HG02852 (cell line): ENCODE measurements around the gene OR6C6.
"Not testable (repeated sequence)": the region's sequence is repeated elsewhere in the genome, so short reads cannot be mapped to it uniquely, and the experiment has no call there.

ENCODE experiments used
- ATAC-seq: cut with Tn5 transposase; IDR thresholded peaks from one replicate; pipeline ENCODE4 v1.9.1; 2021; ENCODE audit warnings: mild to moderate bottlenecking, moderate library complexity; ENCODE audit not compliant: unreplicated experiment

The OR6C6 gene

GRCh38 chr12:55296469-55296868, at the start of gene OR6C6:
TSS of gene OR6C6 (minus strand) at chr12:55296569. CDS start at chr12:55295232, 1,337 bp downstream.
- ATAC-seq = no peak

- no peak for ATAC-seq
Observed at GRCh38 chr12:55336002-55336401, 39.6 kb upstream of the OR6C6 start.

DNA sequence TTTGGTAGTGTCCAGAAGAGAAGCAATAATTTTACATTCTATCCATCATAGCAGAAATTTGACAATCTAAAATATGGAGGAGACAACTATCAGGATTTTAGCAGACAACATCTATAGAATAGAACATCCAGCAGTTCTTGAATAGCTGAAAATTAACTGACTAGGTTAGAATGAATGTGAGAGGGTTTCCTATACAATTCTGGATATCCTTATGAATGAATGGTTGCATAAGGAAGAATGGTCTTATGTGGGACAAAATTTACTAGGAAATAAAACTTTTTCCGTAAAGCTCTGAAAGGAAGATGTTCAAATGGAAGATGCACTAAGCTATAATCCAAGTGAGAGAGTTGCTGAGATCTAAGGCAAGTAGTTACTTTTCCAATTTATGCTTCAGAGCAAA, 34.1 kb upstream of the OR6C6 start, which contains the start of gene OR6C3:
TSS of gene OR6C3 (plus strand) at position 301 of the 400 bp plus-strand sequence. CDS start 955 bp downstream, outside the sequence.
- ATAC-seq = no peak

GRCh38 chr12:55325801-55326200, 29.4 kb upstream of the OR6C6 start:
- not testable (repeated sequence) for ATAC-seq

DNA sequence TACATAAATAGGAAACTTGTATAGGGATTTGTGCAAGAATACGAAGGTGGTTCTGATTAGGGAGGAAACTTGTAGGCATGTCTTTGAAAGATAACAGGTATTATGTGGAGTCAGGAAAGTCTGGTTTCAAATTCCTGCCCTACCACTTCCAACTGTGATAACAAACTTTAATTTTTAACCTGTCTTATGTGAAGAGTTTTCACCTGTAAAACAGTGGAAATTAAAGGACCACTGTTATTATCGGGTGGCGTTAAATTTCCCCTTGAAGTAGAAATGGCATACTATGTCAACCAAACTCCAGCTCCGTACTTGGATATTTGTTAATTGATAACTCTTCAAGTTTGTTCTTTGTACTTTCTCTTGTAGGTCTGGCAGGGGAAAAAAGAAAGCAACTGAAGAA, 23.8 kb upstream of the OR6C6 start:
- no peak for ATAC-seq

DNA sequence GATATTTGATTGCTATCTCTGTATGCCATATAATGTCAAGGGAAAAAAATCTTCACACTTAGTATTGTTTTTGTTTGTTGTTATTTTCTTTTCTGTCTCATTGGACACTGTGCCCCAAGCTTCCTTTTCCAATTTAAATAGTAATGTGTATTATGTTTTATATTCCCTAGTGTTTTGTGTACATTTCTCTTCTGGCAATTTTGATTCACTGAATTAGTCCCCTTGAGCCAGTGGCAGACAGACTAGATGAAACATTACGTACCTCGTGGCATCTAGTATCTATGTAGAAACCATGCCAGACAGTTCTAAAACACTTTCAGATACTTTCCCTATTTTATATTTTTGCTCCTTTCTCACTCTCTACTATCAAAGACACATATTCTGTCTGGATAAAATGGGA, 17.7 kb upstream of the OR6C6 start, which contains the start of gene OR6C1:
TSS of gene OR6C1 (plus strand) at position 301 of the 400 bp plus-strand sequence. CDS start 6,257 bp downstream, outside the sequence.
- no peak for ATAC-seq

- ATAC-seq = no peak
Observed at GRCh38 chr12:55289999-55290398, 6.4 kb downstream of the OR6C6 start.

GRCh38 chr12:55280991-55281390, 15.4 kb downstream of the OR6C6 start:
- no peak for ATAC-seq

GRCh38 chr12:55258303-55258702, 38.1 kb downstream of the OR6C6 start:
- no peak for ATAC-seq

DNA sequence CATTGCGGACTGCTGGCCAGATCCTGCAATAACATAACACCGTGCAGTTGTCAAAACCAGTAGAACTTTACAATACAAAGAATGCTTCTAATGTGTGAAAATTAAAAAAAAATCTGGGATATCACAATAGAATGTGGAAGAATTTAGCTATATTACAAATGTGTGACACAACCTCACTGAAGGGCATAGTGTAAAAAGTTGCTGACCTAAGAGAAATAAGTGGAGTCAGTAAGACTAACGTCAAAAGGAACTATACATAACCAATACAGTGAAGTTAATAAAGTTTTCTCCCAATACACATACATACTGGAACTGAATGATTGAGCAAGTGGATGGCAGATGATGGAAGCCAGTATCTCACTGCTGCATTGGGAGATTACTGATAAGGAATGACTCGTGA, 39.5 kb downstream of the OR6C6 start:
- no peak for ATAC-seq

GRCh38 chr12:55253281-55253680, 43.1 kb downstream of the OR6C6 start:
- no peak for ATAC-seq

DNA sequence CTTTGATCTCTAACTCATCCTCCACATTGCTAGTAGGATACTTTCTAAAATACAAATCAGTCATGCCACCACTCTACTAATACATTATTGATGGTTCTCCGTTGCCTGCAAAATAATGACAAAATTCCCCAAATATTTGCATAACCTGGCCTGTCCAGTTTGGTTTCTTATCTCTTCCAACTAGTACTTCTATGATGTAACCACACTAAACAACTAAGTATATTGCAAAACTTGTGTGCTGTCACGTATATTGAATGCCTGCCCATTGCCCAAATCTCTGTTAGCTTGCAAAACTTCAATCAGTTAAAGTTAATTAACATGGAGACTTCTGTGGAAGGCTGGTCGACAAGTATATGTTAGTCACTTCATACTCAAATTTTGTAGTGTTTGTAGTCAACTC, 45.4 kb downstream of the OR6C6 start:
- no peak for ATAC-seq

GRCh38 chr12:55246159-55246558, 50.2 kb downstream of the OR6C6 start:
- ATAC-seq = no peak

DNA sequence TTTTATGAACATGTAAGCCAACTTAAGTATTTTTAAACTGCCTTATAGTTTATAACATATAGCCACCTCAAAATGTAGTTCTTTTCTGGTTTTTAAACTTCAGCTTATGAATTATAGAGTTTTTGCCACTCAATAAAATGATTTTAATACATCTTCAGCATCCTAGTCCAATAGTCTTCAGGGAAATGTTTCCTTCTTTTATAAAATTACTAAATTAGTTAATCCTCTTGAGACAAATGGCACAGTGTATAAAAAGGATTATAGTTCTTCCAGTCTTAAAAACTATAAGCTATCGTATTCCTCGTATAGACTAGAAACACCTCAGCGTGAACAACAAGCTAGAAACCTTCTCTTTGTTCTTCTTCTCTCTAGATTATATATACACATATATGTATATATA, 52.1 kb downstream of the OR6C6 start, which contains the start of gene OR6C74:
TSS of gene OR6C74 (plus strand) at position 301 of the 400 bp plus-strand sequence. CDS start 2,679 bp downstream, outside the sequence.
- no peak for ATAC-seq
